SHP77 (cell line): ENCODE results near the gene AGAP2.
"Not testable (repeated sequence)": the region's sequence is repeated elsewhere in the genome, so short reads cannot be mapped to it uniquely, and the experiment has no call there.

ENCODE experiments used
- DNase-seq, 2 experiments: peaks; one replicate each; lab custom pipeline; 2025; lab: John Stamatoyannopoulos, UW

AGAP2 gene

DNA sequence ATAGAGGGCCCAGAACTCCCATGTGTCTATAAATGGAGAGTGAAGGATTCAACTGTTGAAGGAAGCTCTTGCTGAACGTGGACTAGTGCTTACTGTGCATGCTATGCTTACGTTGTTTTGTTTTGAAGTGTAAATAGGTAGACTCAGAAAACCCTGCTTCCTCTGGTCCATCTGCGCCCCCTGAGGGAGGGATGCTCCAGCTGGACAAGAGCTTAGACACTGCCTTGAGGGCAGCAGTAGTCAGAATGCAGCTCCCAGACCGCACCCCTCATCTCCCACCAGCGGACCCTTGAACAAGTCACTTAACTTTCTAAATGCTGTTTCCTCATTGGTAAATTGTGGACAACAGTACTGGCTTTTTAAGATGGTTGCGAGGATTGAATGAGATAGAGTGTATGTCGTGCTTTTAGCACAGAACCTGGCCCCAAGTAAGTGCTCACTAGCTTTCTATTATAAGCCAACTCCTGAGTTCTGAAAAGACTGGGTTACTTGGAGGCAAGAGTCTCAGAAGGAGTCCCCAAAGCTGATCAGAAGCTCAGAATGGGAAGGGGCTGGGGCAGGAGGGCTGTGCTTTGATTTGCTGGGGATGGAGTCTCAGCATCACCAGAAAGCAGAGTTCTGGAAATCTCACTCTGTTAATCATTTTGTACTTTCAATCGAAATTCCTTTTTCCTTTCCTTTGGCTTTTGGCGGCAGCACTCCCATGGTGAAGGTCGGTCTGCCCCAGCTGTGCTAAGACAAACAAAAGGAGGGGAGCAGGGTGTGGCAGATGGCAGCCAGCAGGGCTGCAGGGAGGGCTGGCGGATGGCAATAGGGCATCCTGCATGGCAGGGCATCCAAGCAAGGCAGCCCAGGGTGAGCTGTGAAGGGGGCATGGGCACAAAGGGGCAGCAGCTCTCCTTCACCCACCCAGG, 15.6 kb downstream of the AGAP2 start:
- DNase-seq: peak in 1 of 2 experiments; percentile 19

- not testable (repeated sequence) for DNase-seq
These were observed 16.5 kb downstream of the AGAP2 start for GRCh38 chr12:57721846-57722608.

GRCh38 chr12:57720606-57721595, 17.6 kb downstream of the AGAP2 start:
- no peak for DNase-seq

DNA sequence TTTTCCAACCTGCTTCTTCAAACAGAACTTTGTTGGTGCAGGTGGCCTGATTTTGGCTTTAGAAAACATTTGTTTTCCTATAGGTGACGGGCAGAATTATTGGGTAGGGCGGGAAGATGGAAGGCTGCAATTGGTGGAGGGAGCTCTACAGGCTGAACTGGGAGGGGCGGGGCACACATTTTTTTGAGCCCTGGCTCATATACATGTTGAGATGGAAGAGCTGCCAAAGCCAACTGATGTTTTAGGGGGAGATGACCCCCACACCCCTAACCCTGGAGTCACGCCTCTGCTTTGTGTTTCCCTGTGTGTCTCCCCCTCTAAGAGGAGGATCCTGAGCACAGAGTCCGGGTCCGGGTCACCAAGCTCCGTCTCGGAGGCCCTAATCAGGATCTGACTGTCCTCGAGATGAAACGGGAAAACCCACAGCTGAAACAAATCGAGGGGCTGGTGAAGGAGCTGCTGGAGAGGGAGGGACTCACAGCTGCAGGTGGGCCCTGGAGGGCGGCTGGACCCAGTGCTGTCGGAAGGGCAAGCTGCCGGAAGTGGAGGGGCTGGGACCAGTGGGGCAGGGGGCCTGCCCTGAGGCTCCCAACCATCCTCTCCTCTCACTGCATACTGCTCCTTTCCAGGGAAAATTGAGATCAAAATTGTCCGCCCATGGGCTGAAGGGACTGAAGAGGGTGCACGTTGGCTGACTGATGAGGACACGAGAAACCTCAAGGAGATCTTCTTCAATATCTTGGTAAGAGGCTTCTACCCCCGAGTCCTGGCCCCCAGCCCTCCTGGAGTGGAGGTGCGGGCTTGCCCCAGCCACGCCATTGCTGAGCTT, 18.6 kb downstream of the AGAP2 start:
- no peak for DNase-seq

DNA sequence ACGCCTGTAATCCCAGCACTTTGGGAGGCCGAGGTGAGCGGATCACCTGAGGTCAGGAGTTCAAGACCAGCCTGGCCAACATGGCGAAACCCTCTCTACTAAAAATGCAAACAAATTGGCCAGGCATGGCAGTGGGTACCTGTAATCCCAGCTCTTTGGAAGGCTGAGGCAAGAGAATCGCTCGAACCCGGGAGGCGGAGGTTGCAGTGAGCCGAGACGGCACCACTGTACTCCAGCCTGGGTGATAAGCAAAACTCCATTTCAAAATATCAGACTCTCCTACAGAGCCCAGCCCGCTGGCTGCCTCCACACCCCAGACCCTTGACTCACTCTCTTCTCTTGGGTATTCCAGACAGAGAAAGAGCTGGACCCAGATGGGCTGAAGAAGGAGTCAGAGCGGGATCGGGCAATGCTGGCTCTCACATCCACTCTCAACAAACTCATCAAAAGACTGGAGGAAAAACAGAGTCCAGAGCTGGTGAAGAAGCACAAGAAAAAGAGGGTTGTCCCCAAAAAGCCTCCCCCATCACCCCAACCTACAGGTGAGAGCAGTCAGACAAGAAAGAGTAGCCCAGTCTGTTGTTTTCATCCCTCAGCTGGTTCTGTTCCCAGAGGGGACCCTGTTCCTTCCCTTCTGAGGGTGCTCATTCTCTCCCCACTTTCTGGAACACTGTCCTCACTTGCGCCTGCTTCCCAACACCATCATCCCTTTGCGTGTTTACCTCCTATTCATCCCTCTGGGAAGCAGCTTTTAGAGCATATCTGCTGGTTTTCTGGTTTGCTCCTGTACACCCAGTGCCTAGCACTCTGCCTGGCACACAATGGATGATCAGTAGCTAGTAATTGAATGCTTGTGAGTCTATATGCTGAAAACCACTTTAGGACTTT, 19.7 kb downstream of the AGAP2 start:
- no peak for DNase-seq

DNA sequence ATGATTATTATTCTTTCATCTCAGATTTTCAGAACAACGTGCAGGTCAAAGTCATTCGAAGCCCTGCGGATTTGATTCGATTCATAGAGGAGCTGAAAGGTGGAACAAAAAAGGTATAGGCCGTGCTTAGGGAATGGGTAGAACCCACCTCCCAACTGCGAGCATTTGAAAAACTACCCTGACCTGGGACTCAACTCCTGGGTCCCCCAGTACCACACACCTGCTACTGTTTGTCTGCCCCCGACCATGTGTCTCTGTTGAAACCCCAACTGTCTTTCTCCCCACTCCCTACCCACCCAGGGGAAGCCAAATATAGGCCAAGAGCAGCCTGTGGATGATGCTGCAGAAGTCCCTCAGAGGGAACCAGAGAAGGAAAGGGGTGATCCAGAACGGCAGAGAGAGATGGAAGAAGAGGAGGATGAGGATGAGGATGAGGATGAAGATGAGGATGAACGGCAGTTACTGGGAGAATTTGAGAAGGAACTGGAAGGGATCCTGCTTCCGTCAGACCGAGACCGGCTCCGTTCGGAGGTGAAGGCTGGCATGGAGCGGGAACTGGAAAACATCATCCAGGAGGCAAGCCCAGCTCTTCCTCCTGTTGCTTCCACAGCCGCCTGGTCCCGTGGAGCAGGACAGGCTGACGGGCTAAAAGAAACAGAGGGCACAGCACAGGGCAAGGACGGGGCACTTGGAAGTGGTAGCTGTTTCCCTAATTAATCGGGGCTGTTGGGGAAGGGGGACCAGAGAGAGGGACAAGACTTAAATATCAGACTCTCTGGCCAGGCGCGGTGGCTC, 20.5 kb downstream of the AGAP2 start:
- DNase-seq: no peak

DNA sequence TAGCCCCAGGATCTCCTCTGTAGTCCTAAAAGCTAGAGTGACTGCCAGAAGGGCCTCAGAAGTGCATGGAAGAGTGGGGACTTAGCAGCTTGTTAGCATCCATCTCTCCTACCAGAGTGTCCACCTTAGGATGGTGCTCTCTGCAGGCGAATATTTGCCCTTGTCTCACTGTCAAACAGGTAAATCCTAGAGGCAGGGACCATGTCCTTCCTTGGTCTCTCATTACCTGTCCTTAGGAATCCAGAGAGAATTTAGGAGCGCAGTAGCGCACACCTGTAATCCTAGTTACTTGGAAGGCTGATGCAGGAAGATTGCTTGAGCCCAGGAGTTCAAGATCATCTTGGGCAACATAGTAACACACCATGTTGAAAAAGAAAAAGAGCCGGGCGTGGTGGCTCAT, 21.4 kb downstream of the AGAP2 start:
- DNase-seq: no peak

DNA sequence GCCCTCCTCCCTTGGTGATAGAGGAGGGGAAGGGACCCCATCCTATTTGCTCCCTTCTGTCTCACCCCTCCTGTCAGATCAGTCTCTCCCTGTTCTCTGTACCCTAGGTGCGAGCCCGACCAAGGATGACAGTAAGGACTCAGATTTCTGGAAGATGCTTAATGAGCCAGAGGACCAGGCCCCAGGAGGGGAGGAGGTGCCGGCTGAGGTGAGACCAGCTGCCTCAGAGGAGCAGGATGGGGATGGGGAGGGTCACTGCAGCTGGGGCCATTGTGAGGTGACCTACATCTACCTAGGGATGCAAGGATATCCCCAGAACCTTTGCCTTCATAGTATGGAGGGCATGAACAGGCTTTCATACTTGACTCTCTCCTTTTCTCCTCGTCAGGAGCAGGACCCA, 22.2 kb downstream of the AGAP2 start:
- no peak for DNase-seq

GRCh38 chr12:57715786-57716185, 22.8 kb downstream of the AGAP2 start:
- no peak for DNase-seq

GRCh38 chr12:57715036-57715748, 23.4 kb downstream of the AGAP2 start:
- not testable (repeated sequence) for DNase-seq

DNA sequence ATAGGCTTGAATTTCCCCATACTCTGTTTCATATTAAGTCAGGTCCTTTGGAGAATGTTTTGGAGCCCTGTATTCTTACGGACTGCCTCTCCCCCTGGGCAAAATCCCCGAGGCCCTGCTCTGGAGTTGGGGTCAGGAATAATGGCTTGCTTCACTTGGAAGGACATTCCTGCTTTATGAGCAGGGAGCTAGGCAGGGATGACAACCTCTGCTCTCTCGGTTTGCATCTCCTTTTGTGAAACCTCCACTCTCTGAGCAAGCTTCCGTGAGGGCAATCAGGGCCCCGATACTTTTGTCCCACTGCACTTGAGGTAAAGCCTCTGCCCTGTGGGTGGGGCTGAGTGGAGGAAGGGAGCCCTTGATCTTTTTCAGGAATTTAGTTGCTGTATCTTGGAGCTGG, 25.3 kb downstream of the AGAP2 start:
- no peak for DNase-seq

- DNase-seq: no peak
These were observed 25.8 kb downstream of the AGAP2 start for GRCh38 chr12:57712701-57713100.

DNA sequence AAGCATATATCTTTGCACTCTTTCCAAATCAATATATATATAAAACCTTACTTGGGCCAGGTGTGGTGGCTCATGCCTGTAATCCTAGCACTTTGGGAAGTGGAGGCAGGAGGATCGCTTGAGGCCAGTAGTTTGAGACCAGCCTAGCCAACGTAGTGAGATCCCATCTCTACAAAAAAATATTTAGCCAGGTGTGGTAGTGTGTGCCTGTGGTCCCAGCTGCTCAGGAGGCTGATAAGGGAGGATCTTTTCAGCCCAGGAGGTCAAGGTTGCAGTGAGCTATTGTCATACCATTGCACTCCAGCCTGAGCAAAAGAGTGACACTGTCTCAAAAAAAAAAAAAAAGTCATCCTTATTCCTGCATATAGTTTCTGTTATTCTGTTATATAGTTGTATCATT, 30.2 kb downstream of the AGAP2 start:
- DNase-seq: no peak

GRCh38 chr12:57707250-57707649, 31.3 kb downstream of the AGAP2 start:
- DNase-seq: no peak

GRCh38 chr12:57700317-57700716, 38.2 kb downstream of the AGAP2 start:
- no peak for DNase-seq

DNA sequence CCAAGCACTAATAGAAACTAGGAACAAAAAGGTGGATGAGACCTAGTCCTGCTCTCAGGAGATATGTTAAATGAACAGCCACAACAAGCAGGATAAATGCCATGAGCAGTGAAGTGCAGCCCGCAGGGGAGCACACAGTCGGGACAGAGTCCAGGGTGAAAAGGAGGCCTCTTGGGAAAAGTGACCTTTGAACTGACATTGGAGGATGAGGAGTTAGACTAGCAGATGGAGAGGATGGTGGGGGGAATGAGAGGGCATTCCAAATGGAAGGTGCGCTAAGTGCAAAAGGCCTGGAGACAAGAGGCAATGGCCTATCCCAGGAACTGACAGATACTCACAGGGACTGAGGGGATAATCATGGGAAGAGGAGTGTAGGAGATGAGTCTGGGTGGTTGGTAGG, 40.1 kb downstream of the AGAP2 start:
- no peak for DNase-seq

GRCh38 chr12:57697076-57697475, 41.5 kb downstream of the AGAP2 start:
- DNase-seq: no peak

- DNase-seq: no peak
These were observed 42.6 kb downstream of the AGAP2 start for GRCh38 chr12:57695770-57696432.
